ENCODE measurements around the gene FBXO15. TPM values are rescaled to one million over a fixed set of nuclear protein-coding genes. Genes with fewer than 3 reads are reported as not detected.

FBXO15 gene
- polyA plus RNA-seq, 1 donor from 2014 or later = 6.1 TPM

- Histone ChIP-seq H3K79me2 (replicated peaks; ENCODE audit: insufficient read depth, low read length) (no peaks in the 10 kb centered on the region), H3F3A (ENCODE audit: insufficient read depth, low read length, poor library complexity, severe bottlenecking) (no peaks in the 10 kb centered on the region), H3K36me3 (ENCODE audit: insufficient read depth, low read length) (no peaks in the 10 kb centered on the region), H3K27ac (ENCODE audit: low read length) (no peak overlapping the region), H3K4me2 (ENCODE audit: low read length) (no peak overlapping the region), H3K9me2 (ENCODE audit: insufficient read depth, low read length) (no peaks in the 10 kb centered on the region), H3K9ac (ENCODE audit: low read length) (no peak overlapping the region), H3K9me3 (ENCODE audit: low read length) (no peaks in the 10 kb centered on the region), H3K27me3 (ENCODE audit: insufficient read depth, low read depth, low read length) (no peaks in the 10 kb centered on the region), H2AFZ (ENCODE audit: low read depth, low read length) (no peak overlapping the region), H3K4me3 (ENCODE audit: low read length) (no peak overlapping the region), H4K20me1 (ENCODE audit: insufficient read depth) (no peaks in the 10 kb centered on the region)
- TF ChIP-seq CTCF (IDR thresholded peaks at IDR 0.05; ENCODE audit: poor library complexity, severe bottlenecking) (no peak), RAD21 (conservative IDR thresholded peaks at IDR 0.05) (no peak), EZH2 (IDR thresholded peaks at IDR 0.05; ENCODE audit: borderline replicate concordance, insufficient read depth, low read length, poor library complexity, severe bottlenecking) (no peak), TAF1 (IDR thresholded peaks at IDR 0.05; ENCODE audit: low read depth) (no peak)
Observed at GRCh38 chr18:74173434-74173750, 25.8 kb upstream of the FBXO15 start.

- H3K79me2 ChIP-seq (replicated peaks; ENCODE audit: insufficient read depth, low read length) = no peaks in the 10 kb centered on the region
- no peaks in the 10 kb centered on the region for H3F3A ChIP-seq (ENCODE audit: insufficient read depth, low read length, poor library complexity, severe bottlenecking)
- TF ChIP-seq RAD21 (conservative IDR thresholded peaks at IDR 0.05) (no peak), SMC3 (conservative IDR thresholded peaks at IDR 0.05; ENCODE audit: poor library complexity) (no peak), REST (IDR thresholded peaks at IDR 0.05; ENCODE audit: borderline replicate concordance) (no peak), EP300 (conservative IDR thresholded peaks at IDR 0.05; ENCODE audit: poor library complexity, severe bottlenecking) (no peak), MXI1 (conservative IDR thresholded peaks at IDR 0.05; ENCODE audit: poor library complexity, severe bottlenecking) (no peak), TAF1 (IDR thresholded peaks at IDR 0.05; ENCODE audit: low read depth) (no peak), EZH2 (IDR thresholded peaks at IDR 0.05; ENCODE audit: borderline replicate concordance, insufficient read depth, low read length, poor library complexity, severe bottlenecking) (no peak), CTCF (IDR thresholded peaks at IDR 0.05; ENCODE audit: poor library complexity, severe bottlenecking) (no peak), POLR2AphosphoS5 (IDR thresholded peaks at IDR 0.05) (no peak)
- no peak overlapping the region for H3K27ac ChIP-seq (ENCODE audit: low read length)
- no peak overlapping the region for H3K4me3 ChIP-seq (ENCODE audit: low read length)
- H3K9me3 ChIP-seq (ENCODE audit: low read length) = no peaks in the 10 kb centered on the region
- H3K4me2 ChIP-seq (ENCODE audit: low read length) = no peak overlapping the region
- no peak overlapping the region for H2AFZ ChIP-seq (ENCODE audit: low read depth, low read length)
- H3K9ac ChIP-seq (ENCODE audit: low read length) = no peak overlapping the region
- H4K20me1 ChIP-seq (ENCODE audit: insufficient read depth) = no peaks in the 10 kb centered on the region
- no peaks in the 10 kb centered on the region for H3K9me2 ChIP-seq (ENCODE audit: insufficient read depth, low read length)
- no peaks in the 10 kb centered on the region for H3K27me3 ChIP-seq (ENCODE audit: insufficient read depth, low read depth, low read length)
- no peaks in the 10 kb centered on the region for H3K36me3 ChIP-seq (ENCODE audit: insufficient read depth, low read length)
Observed at GRCh38 chr18:74172697-74173433, 25.2 kb upstream of the FBXO15 start.

Measured in neural cell (in vitro differentiated cells).